Fibroblast of the aortic adventitia (primary cell): ENCODE measurements around the gene UTRN. TPM values are rescaled to one million over a fixed set of nuclear protein-coding genes. Genes with fewer than 3 reads are reported as not detected.

Source experiments
- DNase-seq: peaks from one replicate; pipeline ENCODE4 v3.0.0-alpha.2; 2010; ENCODE audit warnings: low read depth
- H3K4me3 ChIP-seq: 2 replicates; pipeline ENCODE4 v1.5.1; 2011; ENCODE audit warnings: low read depth, mild to moderate bottlenecking, control low read depth, low read length, moderate library complexity
- CTCF ChIP-seq: IDR thresholded peaks from 2 replicates; pipeline ENCODE4 v1.5.1; 2011; ENCODE audit warnings: mild to moderate bottlenecking, low read length, control low read depth, inconsistent platforms; ENCODE audit not compliant: insufficient read depth
- total RNA-seq: library from RNA; depleted of rRNA; stranded (reverse); fragments of >200 nt; gene quantifications from 2 replicates; pipeline ENCODE4 v1.2.3, GENCODE V29; 2012; ENCODE audit warnings: low replicate concordance

Gene UTRN
- total RNA-seq, 1 donor, result 211 TPM

GRCh38 chr6:144252259-144252658, 32.9 kb upstream of the UTRN start:
- no peak for TF ChIP-seq CTCF
- DNase-seq, result peak; percentile 40
- H3K4me3 ChIP-seq, result no peak overlapping the region

GRCh38 chr6:144259986-144260385, 25.1 kb upstream of the UTRN start:
- peak; percentile 73 for DNase-seq
- no peak overlapping the region for H3K4me3 ChIP-seq
- no peak for TF ChIP-seq CTCF

- H3K4me3 ChIP-seq, result no peak overlapping the region
- DNase-seq, result no peak
- TF ChIP-seq CTCF, result no peak
Observed at GRCh38 chr6:144262470-144263369, 22.4 kb upstream of the UTRN start.

- DNase-seq, result peak; percentile 22
- H3K4me3 ChIP-seq, result no peak overlapping the region
- no peak for TF ChIP-seq CTCF
Observed at GRCh38 chr6:144263786-144264185, 21.3 kb upstream of the UTRN start.

GRCh38 chr6:144264270-144265060, 20.7 kb upstream of the UTRN start:
- peak; percentile 95 for DNase-seq
- no peak overlapping the region for H3K4me3 ChIP-seq
- no peak for TF ChIP-seq CTCF

GRCh38 chr6:144265061-144265357, 20.1 kb upstream of the UTRN start:
- H3K4me3 ChIP-seq, result no peak overlapping the region
- no peak for TF ChIP-seq CTCF
- peak; percentile 82 for DNase-seq
